NCI-H128 (cell line): ENCODE results near the gene NUTF2.

Source experiments
- DNase-seq: peaks from one replicate; lab custom pipeline; 2025; ENCODE audit not compliant: unreplicated experiment; lab: John Stamatoyannopoulos, UW

The NUTF2 gene

DNA sequence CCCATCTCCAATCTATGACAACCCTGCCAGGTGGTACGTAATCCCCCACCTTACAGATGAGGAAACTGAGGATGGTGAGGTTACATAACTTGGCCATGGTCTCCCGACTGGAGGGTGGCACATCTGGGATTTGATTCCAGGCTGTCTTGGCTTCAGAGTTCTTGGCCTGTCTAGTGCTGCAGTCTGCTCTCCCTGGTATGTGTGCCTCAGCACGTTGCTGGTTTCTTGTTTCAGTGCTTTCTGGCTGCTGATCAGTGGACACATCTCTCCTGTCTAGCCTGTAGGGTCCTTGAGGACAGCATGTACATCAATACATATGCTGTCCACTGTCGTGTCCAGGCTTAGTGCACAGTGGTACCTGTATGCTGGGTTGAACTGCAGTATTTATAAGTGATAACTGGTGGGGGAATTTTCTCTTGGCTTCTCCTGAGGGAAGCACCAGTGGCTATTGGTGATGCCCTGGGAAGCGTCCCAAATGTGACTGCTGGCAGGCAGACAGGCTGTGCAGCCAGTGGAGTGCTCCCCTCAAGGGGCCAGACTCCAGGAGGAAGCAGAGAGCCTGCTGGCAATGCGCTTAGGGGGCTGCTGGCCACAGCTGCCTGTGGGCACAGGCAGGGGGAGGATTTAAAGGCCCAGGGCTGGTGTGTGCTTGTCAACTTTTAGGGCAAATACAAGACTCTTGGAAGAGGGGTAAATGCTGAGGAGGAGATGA lies 70.6 kb downstream of the NUTF2 start:
- DNase-seq: no peak

DNA sequence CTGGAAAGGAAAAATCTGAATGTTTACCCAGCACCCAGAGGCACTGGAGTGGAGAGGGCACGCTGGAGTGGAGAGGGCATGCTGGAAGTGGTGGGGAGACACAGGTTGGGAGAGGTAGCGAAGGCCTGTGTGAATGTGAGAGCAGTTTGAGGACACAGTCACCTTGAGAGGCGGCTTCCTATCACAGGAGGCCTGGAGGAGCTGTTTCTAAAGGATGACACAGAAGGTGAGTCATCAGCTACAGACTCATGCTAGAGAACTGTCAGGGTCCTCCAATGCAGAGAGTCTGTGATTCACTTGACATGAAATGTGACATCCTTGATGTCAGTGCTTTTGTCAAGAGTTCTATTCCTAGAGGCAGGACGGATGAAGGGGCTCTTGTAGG lies 71.1 kb downstream of the NUTF2 start:
- no peak for DNase-seq

DNA sequence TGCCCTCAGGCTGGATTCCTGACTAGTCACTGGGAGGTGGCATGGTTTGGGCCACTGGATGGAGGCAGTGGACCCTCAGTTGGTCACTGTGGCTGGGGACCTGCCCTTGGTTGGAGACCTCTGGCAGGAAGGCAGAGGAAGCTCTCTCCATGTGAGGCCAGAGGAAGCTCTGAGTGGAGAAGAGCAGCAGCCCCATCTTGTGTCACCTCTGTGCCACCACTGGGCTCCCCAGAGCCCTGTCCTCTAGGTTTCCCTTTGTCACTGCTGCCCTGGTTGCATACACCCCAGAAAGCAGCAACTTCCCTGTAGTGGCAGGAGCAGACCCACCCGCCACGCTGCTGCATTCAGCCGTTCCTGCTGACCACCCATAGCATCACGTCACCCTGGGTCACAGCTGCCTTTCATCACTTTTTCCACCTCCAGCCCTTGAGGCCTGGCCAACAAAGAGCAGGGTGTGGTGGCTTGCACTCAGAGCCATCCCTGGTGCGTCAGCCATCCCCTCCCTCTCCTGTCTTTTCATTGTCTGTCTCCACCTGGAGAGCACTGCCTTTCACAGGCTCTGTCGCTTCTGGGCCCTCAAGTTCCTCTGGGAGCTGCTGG lies 73.0 kb downstream of the NUTF2 start:
- DNase-seq: no peak
